A673 (cell line): ENCODE measurements around the gene PDE4B. TPM values are rescaled to one million over a fixed set of nuclear protein-coding genes. Genes with fewer than 3 reads are reported as not detected.

Experiments used
- BruUV-seq: library from RNA; stranded (reverse); fragments of 400-500 nt; replicated peaks from 2 replicates; lab custom pipeline; 2021; lab: Mats Ljungman, UMichigan
- CTCF ChIA-PET: fragments of 300-600 bp; sonication (Branson Sonifier 250); formaldehyde crosslinking; loops from one replicate; lab custom pipeline; 2022; ENCODE audit warnings: antibody characterized with exemption; lab: Charles Lee
- POLR2A ChIA-PET: fragments of 300-600 bp; sonication (Branson Sonifier 250); formaldehyde crosslinking; loops from one replicate; lab custom pipeline; 2022; ENCODE audit warnings: antibody characterized with exemption; ENCODE audit not compliant: low non-redundant PET; lab: Charles Lee
- DNase-seq: peaks from one replicate; pipeline ENCODE4 v3.0.0-alpha.2; 2015; ENCODE audit warnings: low spot score
- H3K27ac ChIP-seq: fragments of 200-600 bp; sonication (generic); 2 replicates; pipeline ENCODE4 v1.5.1; 2016; ENCODE audit warnings: mixed run types, low read depth, mild to moderate bottlenecking, mixed read lengths, antibody characterized with exemption, low read length; ENCODE audit not compliant: poor library complexity, severe bottlenecking
- H3K27me3 ChIP-seq: fragments of 200-600 bp; sonication (generic); replicated peaks from 2 replicates; pipeline ENCODE4 v1.6.1; 2017; ENCODE audit warnings: mixed run types, low read depth, mild to moderate bottlenecking, mixed read lengths, antibody characterized with exemption, low read length; ENCODE audit not compliant: insufficient read depth, poor library complexity
- H3K36me3 ChIP-seq: fragments of 200-600 bp; sonication (generic); 2 replicates; pipeline ENCODE4 v1.6.1; 2016; ENCODE audit warnings: mixed run types, mild to moderate bottlenecking, mixed read lengths, antibody characterized with exemption, low read length; ENCODE audit not compliant: insufficient read depth, poor library complexity, severe bottlenecking
- H3K4me1 ChIP-seq: fragments of 200-600 bp; sonication (generic); 2 replicates; pipeline ENCODE4 v1.6.1; 2017; ENCODE audit warnings: mixed run types, mild to moderate bottlenecking, mixed read lengths, antibody characterized with exemption, low read length; ENCODE audit not compliant: insufficient read depth, poor library complexity, severe bottlenecking
- H3K4me3 ChIP-seq: fragments of 200-600 bp; sonication (generic); 2 replicates; pipeline ENCODE4 v1.5.1; 2016; ENCODE audit warnings: low read depth, mixed run types, mild to moderate bottlenecking, mixed read lengths, low read length; ENCODE audit not compliant: poor library complexity, severe bottlenecking
- H3K9me3 ChIP-seq: fragments of 200-600 bp; sonication (generic); 2 replicates; pipeline ENCODE4 v1.6.1; 2016; ENCODE audit warnings: mixed run types, low read depth, mild to moderate bottlenecking, mixed read lengths, antibody characterized with exemption, low read length; ENCODE audit not compliant: poor library complexity, severe bottlenecking
- EZH2 ChIP-seq: fragments of 200-600 bp; sonication (generic); IDR thresholded peaks from 2 replicates; pipeline ENCODE4 v1.6.1; 2017; ENCODE audit warnings: borderline replicate concordance, low read depth, mild to moderate bottlenecking, mixed read lengths, antibody characterized with exemption, low read length; ENCODE audit not compliant: poor library complexity, severe bottlenecking
- intact Hi-C: fragments of 100-400 bp; cut with micrococcal nuclease; formaldehyde crosslinking; loops from one replicate; pipeline ENCODE4 v1.10.0; 2022; ENCODE audit not compliant: unreplicated experiment
- total RNA-seq: library from RNA; stranded (reverse); gene quantifications from 2 replicates; pipeline ENCODE4 v1.2.3, GENCODE V29; 2021
- TF ChIP-seq, protein P1 (sequence below): fragments of 300-800, 200-600 bp; sonication (generic); conservative IDR thresholded peaks from 2 replicates; pipeline ENCODE4 v1.5.1; 2017; ENCODE audit warnings: low read depth, mild to moderate bottlenecking, antibody characterized with exemption, low read length, moderate library complexity, mixed read lengths

PDE4B gene
- total RNA-seq, 1 experiment from 2014 or later = 20.0 TPM

- Histone ChIP-seq H3K36me3 (no peaks in the 10 kb centered on the region), H3K4me1 (no peaks in the 10 kb centered on the region), H3K27me3 (no peaks in the 10 kb centered on the region), H3K27ac (no peak overlapping the region), H3K4me3 (no peak overlapping the region), H3K9me3 (no peaks in the 10 kb centered on the region)
- no TSS peak for BruUV-seq
- DNase-seq = no peak
- intact Hi-C loops = no loop called here
- ChIA-PET CTCF (no interaction called here), POLR2A (interaction anchor here (0.7 kb wide), 1 partner anchor 61 kb away, joined by 3 read pairs; no protein-coding TSS in a partner anchor)
- TF ChIP-seq, protein P1, sequence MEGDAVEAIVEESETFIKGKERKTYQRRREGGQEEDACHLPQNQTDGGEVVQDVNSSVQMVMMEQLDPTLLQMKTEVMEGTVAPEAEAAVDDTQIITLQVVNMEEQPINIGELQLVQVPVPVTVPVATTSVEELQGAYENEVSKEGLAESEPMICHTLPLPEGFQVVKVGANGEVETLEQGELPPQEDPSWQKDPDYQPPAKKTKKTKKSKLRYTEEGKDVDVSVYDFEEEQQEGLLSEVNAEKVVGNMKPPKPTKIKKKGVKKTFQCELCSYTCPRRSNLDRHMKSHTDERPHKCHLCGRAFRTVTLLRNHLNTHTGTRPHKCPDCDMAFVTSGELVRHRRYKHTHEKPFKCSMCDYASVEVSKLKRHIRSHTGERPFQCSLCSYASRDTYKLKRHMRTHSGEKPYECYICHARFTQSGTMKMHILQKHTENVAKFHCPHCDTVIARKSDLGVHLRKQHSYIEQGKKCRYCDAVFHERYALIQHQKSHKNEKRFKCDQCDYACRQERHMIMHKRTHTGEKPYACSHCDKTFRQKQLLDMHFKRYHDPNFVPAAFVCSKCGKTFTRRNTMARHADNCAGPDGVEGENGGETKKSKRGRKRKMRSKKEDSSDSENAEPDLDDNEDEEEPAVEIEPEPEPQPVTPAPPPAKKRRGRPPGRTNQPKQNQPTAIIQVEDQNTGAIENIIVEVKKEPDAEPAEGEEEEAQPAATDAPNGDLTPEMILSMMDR = no peak
- TF ChIP-seq EZH2 = no peak
Observed at GRCh38 chr1:66294707-66295370, 502.1 kb downstream of the PDE4B start.

DNA sequence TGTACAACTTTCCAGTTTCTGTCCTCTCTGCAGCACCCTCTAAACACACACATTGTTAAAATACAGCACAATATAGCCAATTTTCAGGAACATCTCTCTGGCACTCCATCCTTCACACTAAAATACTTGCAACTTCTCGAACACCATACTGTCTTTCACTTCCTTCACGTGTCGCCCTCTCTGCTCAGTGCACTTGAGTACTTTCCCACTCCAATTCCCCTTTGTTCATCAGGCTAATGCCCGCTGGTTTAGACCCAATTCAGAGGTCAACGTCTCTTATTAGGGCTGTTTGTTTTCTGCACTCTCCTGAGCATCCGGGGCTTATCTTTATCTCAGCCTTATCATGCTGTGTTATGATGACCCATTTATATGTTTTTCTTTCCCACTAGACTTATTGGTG is 503.1 kb downstream of the PDE4B start:
- CTCF ChIA-PET = no interaction called here
- no peaks in the 10 kb centered on the region for H3K27me3 ChIP-seq
- BruUV-seq = no TSS peak
- no peak overlapping the region for H3K4me3 ChIP-seq
- POLR2A ChIA-PET = no interaction called here
- H3K36me3 ChIP-seq = no peaks in the 10 kb centered on the region
- intact Hi-C loops = no loop called here
- no peaks in the 10 kb centered on the region for H3K9me3 ChIP-seq
- no peak for TF ChIP-seq EZH2
- TF ChIP-seq, protein P1 = no peak
- H3K4me1 ChIP-seq = no peaks in the 10 kb centered on the region
- no peak for DNase-seq
- H3K27ac ChIP-seq = no peak overlapping the region

GRCh38 chr1:66296370-66296769 is 503.7 kb downstream of the PDE4B start:
- no peaks in the 10 kb centered on the region for H3K36me3 ChIP-seq
- ChIA-PET CTCF (no interaction called here), POLR2A (no interaction called here)
- TF ChIP-seq EZH2 = no peak
- TF ChIP-seq, protein P1 = no peak
- no peak for DNase-seq
- intact Hi-C loops = no loop called here
- no peak overlapping the region for H3K27ac ChIP-seq
- BruUV-seq = no TSS peak
- H3K4me1 ChIP-seq = no peaks in the 10 kb centered on the region
- H3K9me3 ChIP-seq = no peaks in the 10 kb centered on the region
- H3K27me3 ChIP-seq = no peaks in the 10 kb centered on the region
- H3K4me3 ChIP-seq = no peak overlapping the region
